HL-60 (cell line): ENCODE data around the gene SH3TC2.

ENCODE experiments used
- GABPA ChIP-seq: IDR thresholded peaks from 2 replicates; pipeline ENCODE4 v1.6.1; 2012; ENCODE audit warnings: low read depth
- POLR2AphosphoS5 ChIP-seq: IDR thresholded peaks from 2 replicates; pipeline ENCODE4 v1.6.1; 2012; ENCODE audit warnings: low read depth
- SPI1 ChIP-seq: IDR thresholded peaks from 2 replicates; pipeline ENCODE4 v1.6.1; 2012; ENCODE audit warnings: low read depth, mild to moderate bottlenecking, borderline replicate concordance
- TF ChIP-seq, protein P1 (sequence below): IDR thresholded peaks from one replicate; pipeline ENCODE4 v1.5.1; 2011; ENCODE audit warnings: low read length, control low read depth, inconsistent platforms; ENCODE audit not compliant: insufficient read depth
- TF ChIP-seq, protein P2 (sequence below): IDR thresholded peaks from 2 replicates; pipeline ENCODE4 v1.6.1; 2012; ENCODE audit warnings: low read depth; ENCODE audit not compliant: insufficient replicate concordance

DNA sequence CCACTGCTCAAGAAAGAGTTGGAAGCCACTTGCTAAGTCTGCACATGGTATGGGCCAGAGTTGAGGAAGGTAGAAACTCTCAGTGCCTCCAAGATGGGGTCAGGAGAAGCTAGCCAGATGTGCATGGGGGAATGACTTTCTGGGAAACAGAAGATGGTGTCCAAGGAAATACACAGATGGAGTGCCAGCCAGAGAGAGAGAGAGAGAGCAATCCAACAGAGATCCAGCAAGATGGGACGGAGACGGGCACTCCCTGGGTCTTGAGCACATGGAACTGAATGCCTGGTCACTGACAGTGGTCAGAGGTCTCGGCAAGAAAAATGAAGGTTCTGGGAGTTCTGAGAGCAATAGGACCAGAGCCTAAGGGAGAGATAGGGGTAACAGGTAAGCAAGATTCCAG lies 82.1 kb downstream of the SH3TC2 start:
- no peak for TF ChIP-seq POLR2AphosphoS5
- TF ChIP-seq, protein P1, sequence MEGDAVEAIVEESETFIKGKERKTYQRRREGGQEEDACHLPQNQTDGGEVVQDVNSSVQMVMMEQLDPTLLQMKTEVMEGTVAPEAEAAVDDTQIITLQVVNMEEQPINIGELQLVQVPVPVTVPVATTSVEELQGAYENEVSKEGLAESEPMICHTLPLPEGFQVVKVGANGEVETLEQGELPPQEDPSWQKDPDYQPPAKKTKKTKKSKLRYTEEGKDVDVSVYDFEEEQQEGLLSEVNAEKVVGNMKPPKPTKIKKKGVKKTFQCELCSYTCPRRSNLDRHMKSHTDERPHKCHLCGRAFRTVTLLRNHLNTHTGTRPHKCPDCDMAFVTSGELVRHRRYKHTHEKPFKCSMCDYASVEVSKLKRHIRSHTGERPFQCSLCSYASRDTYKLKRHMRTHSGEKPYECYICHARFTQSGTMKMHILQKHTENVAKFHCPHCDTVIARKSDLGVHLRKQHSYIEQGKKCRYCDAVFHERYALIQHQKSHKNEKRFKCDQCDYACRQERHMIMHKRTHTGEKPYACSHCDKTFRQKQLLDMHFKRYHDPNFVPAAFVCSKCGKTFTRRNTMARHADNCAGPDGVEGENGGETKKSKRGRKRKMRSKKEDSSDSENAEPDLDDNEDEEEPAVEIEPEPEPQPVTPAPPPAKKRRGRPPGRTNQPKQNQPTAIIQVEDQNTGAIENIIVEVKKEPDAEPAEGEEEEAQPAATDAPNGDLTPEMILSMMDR, result no peak
- no peak for TF ChIP-seq GABPA
- TF ChIP-seq, protein P2, sequence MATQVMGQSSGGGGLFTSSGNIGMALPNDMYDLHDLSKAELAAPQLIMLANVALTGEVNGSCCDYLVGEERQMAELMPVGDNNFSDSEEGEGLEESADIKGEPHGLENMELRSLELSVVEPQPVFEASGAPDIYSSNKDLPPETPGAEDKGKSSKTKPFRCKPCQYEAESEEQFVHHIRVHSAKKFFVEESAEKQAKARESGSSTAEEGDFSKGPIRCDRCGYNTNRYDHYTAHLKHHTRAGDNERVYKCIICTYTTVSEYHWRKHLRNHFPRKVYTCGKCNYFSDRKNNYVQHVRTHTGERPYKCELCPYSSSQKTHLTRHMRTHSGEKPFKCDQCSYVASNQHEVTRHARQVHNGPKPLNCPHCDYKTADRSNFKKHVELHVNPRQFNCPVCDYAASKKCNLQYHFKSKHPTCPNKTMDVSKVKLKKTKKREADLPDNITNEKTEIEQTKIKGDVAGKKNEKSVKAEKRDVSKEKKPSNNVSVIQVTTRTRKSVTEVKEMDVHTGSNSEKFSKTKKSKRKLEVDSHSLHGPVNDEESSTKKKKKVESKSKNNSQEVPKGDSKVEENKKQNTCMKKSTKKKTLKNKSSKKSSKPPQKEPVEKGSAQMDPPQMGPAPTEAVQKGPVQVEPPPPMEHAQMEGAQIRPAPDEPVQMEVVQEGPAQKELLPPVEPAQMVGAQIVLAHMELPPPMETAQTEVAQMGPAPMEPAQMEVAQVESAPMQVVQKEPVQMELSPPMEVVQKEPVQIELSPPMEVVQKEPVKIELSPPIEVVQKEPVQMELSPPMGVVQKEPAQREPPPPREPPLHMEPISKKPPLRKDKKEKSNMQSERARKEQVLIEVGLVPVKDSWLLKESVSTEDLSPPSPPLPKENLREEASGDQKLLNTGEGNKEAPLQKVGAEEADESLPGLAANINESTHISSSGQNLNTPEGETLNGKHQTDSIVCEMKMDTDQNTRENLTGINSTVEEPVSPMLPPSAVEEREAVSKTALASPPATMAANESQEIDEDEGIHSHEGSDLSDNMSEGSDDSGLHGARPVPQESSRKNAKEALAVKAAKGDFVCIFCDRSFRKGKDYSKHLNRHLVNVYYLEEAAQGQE, result no peak
- no peak for TF ChIP-seq SPI1
